Thoracic aorta (tissue), 2 donors: ENCODE data around the gene OCA2. TPM values are rescaled to one million over a fixed set of nuclear protein-coding genes. Genes with fewer than 3 reads are reported as not detected.

Experiments
- ATAC-seq: fragments of 150-250 bp; one replicate; pipeline ENCODE4 v1.8.0; 2017; ENCODE audit warnings: low read depth; ENCODE audit not compliant: insufficient number of reproducible peaks, low FRiP score
- DNase-seq: peaks from one replicate; pipeline ENCODE4 v3.0.0-alpha.2; 2020; ENCODE audit warnings: low spot score
- H3K27ac ChIP-seq, 2 donors: fragments of 200-600 bp; sonication (generic); 1 replicate in 1 of 2; 2 replicates in 1 of 2; pipeline ENCODE4 v1.5.1; 2016; ENCODE audit warnings: mild to moderate bottlenecking in 2 of 2, moderate library complexity in 2 of 2
- H3K27me3 ChIP-seq: fragments of 200-600 bp; sonication (generic); replicated peaks from 2 replicates; pipeline ENCODE4 v1.6.0; 2016; ENCODE audit warnings: mild to moderate bottlenecking; ENCODE audit not compliant: insufficient read depth
- H3K36me3 ChIP-seq: fragments of 200-600 bp; sonication (generic); one replicate; pipeline ENCODE4 v1.5.1; 2016
- H3K4me1 ChIP-seq, 2 donors: fragments of 200-600 bp; sonication (generic); 1 replicate in 1 of 2; 2 replicates in 1 of 2; pipeline versions ENCODE4 v1.5.1 to v1.6.0; 2016; ENCODE audit warnings: low read depth in 2 of 2, mild to moderate bottlenecking in 1 of 2; ENCODE audit not compliant: control insufficient read depth in 1 of 2
- H3K4me3 ChIP-seq: fragments of 200-600 bp; sonication (generic); 2 replicates; pipeline ENCODE4 v1.5.1; 2016; ENCODE audit warnings: mild to moderate bottlenecking
- H3K9me3 ChIP-seq: fragments of 200-600 bp; sonication (generic); 2 replicates; pipeline ENCODE4 v1.5.1; 2016
- CTCF ChIP-seq: fragments of 200-600 bp; sonication (generic); IDR thresholded peaks from one replicate; pipeline ENCODE4 v1.5.1; 2019; ENCODE audit warnings: antibody characterized with exemption
- total RNA-seq, 2 donors: library from RNA; depleted of rRNA; stranded (reverse); fragments of >200 nt; gene quantifications; one replicate each; pipeline versions ENCODE4 v1.1.0 to v1.2.3, GENCODE V29; 2016

The OCA2 gene
- total RNA-seq, 2 donors from 2014 or later, result 8.0 to 14.8 TPM

DNA sequence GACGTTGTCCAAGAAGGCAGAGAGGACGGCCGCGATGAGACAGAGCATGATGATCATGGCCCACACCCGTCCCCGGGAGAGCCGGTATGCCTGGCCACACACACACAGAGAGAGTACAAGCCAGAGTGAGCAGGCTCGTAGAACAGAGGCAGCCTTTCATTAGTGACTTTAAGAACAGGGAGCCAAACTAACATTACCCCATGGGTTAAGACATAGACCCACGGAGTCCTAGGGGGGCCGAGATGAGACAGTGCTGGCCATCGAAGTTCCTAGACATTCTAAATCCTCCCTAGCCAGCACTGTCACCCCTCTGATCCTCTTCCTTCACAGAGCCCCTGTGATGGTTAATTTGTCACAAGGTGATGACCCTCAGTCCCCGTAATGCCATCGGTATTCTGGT is 114.0 kb downstream of the OCA2 start:
- Histone ChIP-seq H3K27me3 (no peaks in the 10 kb centered on the region), H3K9me3 (no peaks in the 10 kb centered on the region), H3K27ac (no peak overlapping the region), H3K4me1 (no peaks in the 10 kb centered on the region), H3K36me3 (peaks cover 4% of the 10 kb centered on the region), H3K4me3 (no peak overlapping the region)
- DNase-seq, result no peak
- no peak for ATAC-seq
- no peak for TF ChIP-seq CTCF

DNA sequence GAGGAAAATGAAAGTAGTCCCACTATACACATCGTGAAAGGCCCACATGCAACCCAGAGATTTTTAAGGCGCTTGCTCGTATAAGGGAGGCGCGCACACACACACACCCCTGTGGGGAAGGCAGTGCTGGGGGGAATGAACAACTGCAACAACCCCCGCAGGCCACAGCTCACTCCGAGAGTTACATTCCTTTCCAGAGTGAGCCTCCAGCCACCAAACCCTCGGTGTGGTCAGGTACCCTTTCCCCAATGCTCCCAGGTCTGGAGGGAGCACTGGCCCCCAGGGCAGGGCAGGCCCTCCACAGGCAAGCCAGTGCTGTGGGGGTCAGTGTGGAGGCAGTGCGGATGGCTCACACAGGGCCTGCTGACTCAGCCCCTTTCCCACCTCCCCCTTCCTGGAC is 115.6 kb downstream of the OCA2 start:
- Histone ChIP-seq H3K4me3 (no peak overlapping the region), H3K36me3 (peaks cover 4% of the 10 kb centered on the region), H3K4me1 (no peaks in the 10 kb centered on the region), H3K27ac (no peak overlapping the region), H3K27me3 (no peaks in the 10 kb centered on the region), H3K9me3 (no peaks in the 10 kb centered on the region)
- ATAC-seq, result no peak
- no peak for DNase-seq
- no peak for TF ChIP-seq CTCF

- Histone ChIP-seq H3K27ac (no peak overlapping the region), H3K9me3 (no peaks in the 10 kb centered on the region), H3K27me3 (no peaks in the 10 kb centered on the region), H3K36me3 (no peaks in the 10 kb centered on the region), H3K4me1 (no peaks in the 10 kb centered on the region), H3K4me3 (no peak overlapping the region)
- ATAC-seq, result no peak
- no peak for DNase-seq
- TF ChIP-seq CTCF, result no peak
Measured at GRCh38 chr15:27977696-27978095, 121.4 kb downstream of the OCA2 start.

DNA sequence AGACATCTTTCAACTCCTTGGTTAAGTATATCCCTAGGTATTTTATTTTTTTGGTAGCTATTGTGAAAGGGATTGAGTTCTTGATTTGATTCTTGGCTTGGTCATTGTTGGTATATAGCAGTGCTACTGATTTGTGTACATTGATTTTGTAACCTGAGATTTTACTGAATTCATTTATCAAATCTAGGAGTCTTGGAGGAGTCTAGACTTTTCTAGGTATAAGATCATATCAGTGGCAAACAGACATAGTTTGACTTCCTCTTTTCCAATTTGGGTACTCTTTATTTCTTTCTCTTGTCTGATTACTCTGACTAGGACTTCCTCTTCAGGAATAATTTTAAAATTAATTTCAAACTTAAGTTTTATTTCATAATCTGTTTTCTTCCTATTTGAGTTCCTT is 125.2 kb downstream of the OCA2 start:
- no peak for DNase-seq
- Histone ChIP-seq H3K27me3 (no peaks in the 10 kb centered on the region), H3K9me3 (no peaks in the 10 kb centered on the region), H3K27ac (no peak overlapping the region), H3K36me3 (no peaks in the 10 kb centered on the region), H3K4me1 (no peaks in the 10 kb centered on the region), H3K4me3 (no peak overlapping the region)
- no peak for ATAC-seq
- TF ChIP-seq CTCF, result no peak

DNA sequence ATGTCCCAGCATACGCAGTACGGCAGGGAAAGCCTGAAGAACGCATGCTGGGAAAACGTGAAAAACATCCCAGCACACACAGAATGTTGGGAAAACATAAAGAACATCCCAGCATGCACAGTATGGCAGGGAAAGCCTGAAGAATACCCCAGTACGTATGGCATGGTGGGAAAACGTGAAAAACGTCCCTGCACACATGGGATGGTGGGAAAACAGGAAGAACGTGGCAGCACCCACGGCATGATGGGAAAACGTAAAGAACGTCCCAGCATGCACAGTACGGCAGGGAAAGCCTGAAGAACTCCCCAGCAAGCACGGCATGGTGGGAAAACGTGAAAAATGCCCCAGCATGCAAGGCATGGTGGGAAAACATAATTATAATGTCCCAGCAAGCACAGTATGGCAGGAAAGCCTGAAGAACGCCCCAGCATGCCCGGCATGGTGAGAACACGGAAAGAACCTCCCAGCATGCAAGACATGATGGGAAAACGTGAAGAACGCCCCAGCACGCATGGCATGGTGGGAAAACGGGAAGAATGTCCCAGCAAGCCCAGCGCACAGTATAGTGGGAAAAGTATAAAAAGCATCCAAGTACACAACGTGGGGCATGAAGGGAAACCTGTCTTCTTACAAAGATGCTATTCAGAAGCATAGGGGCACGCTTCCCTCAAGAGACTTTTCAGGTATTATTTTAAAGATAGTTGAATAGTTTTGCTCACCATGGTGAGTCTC is 128.3 kb downstream of the OCA2 start:
- H3K9me3 ChIP-seq, result no peaks in the 10 kb centered on the region
- no peaks in the 10 kb centered on the region for H3K36me3 ChIP-seq
- DNase-seq (no peak), ATAC-seq (no peak)
- no peak overlapping the region for H3K27ac ChIP-seq
- no peak overlapping the region for H3K4me3 ChIP-seq
- no peaks in the 10 kb centered on the region for H3K27me3 ChIP-seq
- no peak for TF ChIP-seq CTCF
- no peaks in the 10 kb centered on the region for H3K4me1 ChIP-seq
